HG03442 (cell line): ENCODE data around the gene DNAJC5G.

Experiments
- ATAC-seq: cut with Tn5 transposase; IDR thresholded peaks from one replicate; pipeline ENCODE4 v1.9.1; 2021; ENCODE audit warnings: mild to moderate bottlenecking, moderate library complexity; ENCODE audit not compliant: unreplicated experiment

Gene DNAJC5G

GRCh38 chr2:27275211-27276150, at the start of gene DNAJC5G:
TSS of gene DNAJC5G (plus strand) at chr2:27275433. CDS start at chr2:27276729, 1,296 bp downstream.
- ATAC-seq = no peak

- no peak for ATAC-seq
These were observed 49.7 kb upstream of the DNAJC5G start for GRCh38 chr2:27225526-27225925.

- ATAC-seq = no peak
These were observed 47.7 kb upstream of the DNAJC5G start for GRCh38 chr2:27227501-27227900.

- no peak for ATAC-seq
These were observed 43.3 kb upstream of the DNAJC5G start for GRCh38 chr2:27231921-27232320.

- ATAC-seq = no peak
These were observed 41.9 kb upstream of the DNAJC5G start for GRCh38 chr2:27233341-27233740.

- ATAC-seq = no peak
These were observed 39.1 kb upstream of the DNAJC5G start for GRCh38 chr2:27236136-27236535.

- ATAC-seq = no peak
These were observed 38.6 kb upstream of the DNAJC5G start for GRCh38 chr2:27236626-27237025.

GRCh38 chr2:27237341-27237945, 37.8 kb upstream of the DNAJC5G start:
- no peak for ATAC-seq

- ATAC-seq = no peak
These were observed 36.3 kb upstream of the DNAJC5G start for GRCh38 chr2:27238976-27239375.

- ATAC-seq = no peak
These were observed 34.8 kb upstream of the DNAJC5G start for GRCh38 chr2:27240406-27240805.

- no peak for ATAC-seq
These were observed 33.2 kb upstream of the DNAJC5G start for GRCh38 chr2:27241761-27242613.

GRCh38 chr2:27242614-27242951, 32.6 kb upstream of the DNAJC5G start:
- no peak for ATAC-seq

GRCh38 chr2:27243391-27244130, 31.7 kb upstream of the DNAJC5G start:
- ATAC-seq = no peak

- no peak for ATAC-seq
These were observed 30.1 kb upstream of the DNAJC5G start for GRCh38 chr2:27245116-27245515.

GRCh38 chr2:27245626-27246025, 29.6 kb upstream of the DNAJC5G start:
- no peak for ATAC-seq

GRCh38 chr2:27247893-27248292, 27.3 kb upstream of the DNAJC5G start:
- no peak for ATAC-seq

GRCh38 chr2:27249159-27249890, 25.9 kb upstream of the DNAJC5G start:
- no peak for ATAC-seq

GRCh38 chr2:27249891-27250651, 25.2 kb upstream of the DNAJC5G start:
- ATAC-seq = no peak

GRCh38 chr2:27250652-27251379, 24.4 kb upstream of the DNAJC5G start:
- ATAC-seq = no peak
